NOMO-1 (cell line): ENCODE results near the gene TMEM182.

Experiments
- DNase-seq, 2 experiments: peaks; one replicate each; lab custom pipeline; 2025; ENCODE audit not compliant: unreplicated experiment in 2 of 2; lab: John Stamatoyannopoulos, UW

TMEM182 gene, protein sequence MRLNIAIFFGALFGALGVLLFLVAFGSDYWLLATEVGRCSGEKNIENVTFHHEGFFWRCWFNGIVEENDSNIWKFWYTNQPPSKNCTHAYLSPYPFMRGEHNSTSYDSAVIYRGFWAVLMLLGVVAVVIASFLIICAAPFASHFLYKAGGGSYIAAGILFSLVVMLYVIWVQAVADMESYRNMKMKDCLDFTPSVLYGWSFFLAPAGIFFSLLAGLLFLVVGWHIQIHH

DNA sequence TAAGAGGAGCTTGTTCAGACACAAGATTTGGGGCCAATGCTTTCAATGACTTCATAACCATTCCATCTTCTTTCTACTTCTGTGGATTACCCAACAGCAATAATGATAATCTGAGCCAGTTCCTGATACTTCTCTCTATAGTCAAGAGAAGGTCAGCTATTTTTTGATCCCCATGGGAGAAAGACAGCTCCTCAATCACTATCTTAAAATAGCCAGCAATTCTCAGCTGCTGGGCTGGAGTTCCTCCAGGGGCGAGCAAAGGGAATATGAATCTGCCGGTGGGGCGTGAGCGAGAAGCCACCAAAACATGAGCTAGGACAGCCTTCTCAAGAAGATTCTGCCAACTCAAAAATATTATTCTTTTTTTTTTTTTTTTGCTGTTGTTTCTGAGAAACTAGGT, at the start of gene TMEM182:
Gene TMEM182 (plus strand): TSS at position 269 of the 400 bp plus-strand sequence. CDS start 187 bp downstream, outside the sequence.
- no peak for DNase-seq

DNA sequence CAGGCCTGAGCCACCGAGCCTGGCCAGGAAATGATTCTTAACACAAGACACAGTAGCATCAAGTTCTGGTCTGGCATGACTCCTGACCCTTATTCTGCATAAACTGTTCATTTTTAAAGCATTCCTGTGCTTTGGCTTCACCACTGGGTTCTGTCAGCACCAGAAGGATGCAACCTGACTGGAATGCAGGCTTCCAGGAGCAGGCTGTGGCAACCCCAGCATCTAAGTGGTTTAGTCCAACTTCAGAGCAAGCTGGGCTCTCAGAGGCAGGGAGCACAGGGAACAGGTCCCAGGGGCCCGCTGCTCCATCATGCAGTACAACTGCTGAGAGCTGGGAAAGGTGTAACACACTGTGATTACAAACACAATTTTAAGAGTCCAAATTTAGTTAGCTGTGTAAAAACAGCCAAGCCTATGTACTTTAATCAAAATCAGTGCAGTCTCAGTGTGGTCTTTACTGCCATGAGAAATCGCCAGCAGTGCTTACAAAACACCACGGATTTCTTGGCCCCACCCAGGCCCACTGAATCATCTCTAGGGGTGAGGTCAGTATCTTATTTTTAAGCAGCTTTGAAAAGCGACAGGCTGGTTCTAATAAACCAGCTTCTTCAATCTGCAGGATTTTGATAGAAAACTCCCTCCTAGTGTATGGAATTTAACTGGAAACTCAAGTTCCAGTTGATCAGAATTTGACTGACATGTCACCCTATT, 44.4 kb upstream of the TMEM182 start:
- DNase-seq, result no peak

DNA sequence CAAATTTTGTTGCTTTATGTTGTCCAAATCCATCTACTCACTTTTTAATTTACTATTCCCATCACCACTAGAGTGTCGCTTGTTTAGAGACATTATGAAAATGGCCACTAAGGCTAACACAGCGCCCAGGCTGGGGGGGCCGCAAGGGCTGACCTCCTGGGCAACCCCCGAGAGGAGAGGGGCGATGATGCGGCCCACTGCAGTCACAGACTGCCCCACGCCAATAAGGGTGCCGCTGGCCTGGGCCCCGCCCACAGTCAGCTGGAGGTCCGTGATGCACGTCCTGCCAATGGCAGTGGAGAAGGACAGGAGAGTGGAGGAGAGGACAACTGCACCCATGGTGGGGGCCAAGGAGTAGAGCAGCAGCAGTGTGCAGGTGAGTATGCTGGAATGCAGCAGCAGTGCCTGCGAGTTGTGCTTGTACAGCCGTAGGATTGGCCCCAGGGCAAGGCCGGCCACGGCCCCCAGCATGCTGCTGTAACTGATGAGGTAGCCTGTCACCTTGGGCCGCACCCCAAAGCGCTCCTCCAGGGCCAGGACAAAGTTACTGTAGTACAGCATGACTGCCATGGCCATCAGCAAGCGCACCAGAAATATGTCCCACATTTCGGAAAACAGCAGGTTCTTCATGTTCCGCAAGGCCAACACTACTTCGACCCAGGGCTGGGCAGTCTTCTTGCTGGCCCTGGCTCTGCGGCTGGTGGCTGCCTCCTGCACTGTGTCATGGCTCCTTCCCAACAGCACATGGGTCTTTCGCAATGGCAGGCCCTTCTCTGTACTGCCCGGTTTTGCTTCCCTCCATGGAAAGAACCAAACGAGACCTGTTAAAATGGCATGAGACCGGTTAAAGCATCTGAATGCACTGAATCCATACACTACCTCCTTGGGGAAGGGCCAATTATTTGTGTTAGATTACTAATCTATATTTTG, 43.2 kb upstream of the TMEM182 start:
- DNase-seq, result no peak

DNA sequence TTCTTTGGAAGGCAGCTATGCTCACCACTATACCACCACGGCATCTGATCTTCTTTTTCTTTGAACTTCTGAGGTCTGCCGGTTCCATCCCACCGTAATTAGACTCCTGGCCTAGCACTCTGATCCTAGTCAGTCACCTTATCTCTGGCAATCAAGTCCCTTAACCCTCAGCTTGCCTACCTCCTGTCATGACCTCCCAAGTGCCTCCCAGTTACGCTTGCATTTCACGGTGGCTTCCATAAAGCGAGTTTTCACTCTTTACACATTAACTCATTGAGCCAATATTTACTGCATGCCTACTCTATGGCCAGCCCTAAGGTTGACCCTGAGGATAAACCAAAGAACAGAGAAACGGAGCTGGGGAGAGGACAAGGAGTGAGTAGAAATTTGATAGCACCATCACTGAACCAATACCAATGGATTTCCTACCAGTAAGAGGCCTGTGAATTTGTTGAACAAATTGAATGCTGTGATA, 37.8 kb upstream of the TMEM182 start:
- no peak for DNase-seq

DNA sequence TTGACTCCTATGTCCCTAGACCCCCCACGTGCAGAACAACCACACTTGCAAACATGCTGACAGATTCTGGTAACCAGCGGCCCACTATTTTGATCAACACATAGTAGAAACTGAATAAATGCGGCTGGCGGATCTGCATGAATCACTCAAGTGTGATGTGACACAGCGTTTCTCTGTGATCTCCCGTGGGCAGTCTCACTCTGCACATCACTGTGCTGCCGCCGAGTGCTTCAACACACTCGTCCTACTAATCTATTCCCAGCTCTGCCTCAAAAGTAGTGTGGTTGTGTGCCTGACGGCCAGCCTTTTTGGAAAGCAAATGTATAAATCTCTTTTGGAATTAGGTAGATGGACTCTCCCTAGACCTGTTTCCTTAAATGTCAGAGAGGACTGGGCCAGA, 37.3 kb upstream of the TMEM182 start:
- DNase-seq, result no peak

DNA sequence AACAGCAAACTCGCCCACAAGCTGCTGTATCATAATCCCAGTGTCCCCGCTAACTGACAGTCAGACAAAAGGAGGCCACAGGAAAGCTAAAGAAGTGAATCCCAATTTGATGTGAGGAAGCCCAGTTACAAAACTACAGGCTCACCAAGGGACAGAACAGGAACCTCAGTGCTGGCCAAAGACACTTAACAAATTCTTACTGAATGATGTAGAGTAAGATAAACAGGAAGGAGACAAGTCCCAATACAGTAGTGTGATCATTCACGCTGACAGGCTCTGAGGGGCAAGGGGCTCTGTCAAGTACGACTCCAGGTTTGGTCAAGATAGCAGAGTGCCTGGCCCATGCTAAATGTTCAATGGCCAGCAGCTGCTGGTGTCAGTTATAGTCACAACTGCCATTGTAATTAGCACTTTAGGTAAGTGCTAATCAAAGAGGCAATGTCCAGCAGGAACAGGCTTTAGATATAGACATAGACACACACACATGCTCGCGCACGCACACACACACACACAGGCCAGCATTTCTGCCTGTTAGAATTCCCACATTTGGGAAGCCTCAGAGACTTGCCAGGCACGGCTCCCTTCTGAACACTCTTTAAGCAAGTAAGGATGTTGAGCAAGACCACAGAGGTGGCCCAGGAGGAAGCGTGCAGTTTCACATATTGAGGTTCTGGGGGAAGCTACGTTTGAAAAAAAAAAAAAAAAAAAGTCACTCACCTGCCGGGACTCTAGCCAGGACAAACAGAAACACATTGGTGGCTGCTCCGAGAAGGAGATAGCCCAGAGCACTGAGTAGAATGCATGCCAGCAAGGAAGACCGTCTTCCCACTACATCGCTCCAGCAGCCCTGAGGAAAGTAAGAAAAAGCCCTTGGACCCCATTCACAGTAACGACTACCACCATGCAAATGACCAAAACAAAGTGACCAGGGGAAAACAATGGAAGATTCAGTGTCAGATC, 35.4 kb upstream of the TMEM182 start:
- peak in 1 of 2 experiments; percentile 21 for DNase-seq

DNA sequence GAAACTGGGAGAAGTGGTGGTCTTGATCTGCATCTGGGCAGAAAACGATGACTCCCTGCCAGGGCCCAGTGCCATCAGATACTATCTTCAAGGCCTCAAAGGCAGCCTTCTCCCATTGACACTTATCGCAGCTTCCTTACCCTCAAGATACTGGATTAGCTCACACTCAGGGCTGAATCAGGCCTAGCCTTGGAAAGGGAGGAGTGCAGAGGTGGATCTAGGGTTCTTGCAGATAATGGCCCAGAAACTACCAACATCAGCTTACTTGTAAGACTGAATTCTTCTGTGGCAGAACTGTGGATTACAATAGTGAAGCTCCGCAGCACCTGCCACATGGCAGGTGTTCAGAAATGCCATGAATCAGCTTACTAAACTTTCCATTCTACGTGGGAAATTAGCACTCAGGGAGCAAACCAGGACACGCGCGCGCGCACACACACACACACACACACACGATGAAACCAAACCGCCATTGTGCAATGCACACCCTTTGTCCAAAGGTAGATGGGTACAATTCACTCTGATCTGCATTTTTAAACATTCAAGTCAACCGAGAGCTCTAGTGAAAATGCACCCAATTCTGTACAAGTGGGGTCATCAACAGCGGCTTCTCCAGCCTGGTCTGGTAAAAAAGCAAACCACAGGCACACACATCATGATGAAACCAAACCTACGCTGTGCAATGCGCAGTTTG, 26.3 kb upstream of the TMEM182 start:
- peak; percentile 28 for DNase-seq

DNA sequence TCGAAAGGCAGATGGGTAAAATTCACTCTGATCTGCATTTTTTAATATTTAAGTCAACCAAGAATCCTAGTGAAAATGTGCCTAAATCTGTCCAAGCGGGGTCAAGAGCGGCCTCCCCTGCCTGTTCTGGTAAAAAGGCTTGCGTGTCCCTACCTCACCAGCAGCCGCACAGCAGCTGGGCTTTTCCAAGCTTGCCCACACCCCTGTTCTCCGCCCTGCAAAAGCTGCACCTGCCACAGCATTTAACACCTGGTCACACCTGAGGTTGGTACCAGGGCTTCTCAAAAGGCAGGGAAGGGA, 25.8 kb upstream of the TMEM182 start:
- peak in 1 of 2 experiments; percentile 36 for DNase-seq

DNA sequence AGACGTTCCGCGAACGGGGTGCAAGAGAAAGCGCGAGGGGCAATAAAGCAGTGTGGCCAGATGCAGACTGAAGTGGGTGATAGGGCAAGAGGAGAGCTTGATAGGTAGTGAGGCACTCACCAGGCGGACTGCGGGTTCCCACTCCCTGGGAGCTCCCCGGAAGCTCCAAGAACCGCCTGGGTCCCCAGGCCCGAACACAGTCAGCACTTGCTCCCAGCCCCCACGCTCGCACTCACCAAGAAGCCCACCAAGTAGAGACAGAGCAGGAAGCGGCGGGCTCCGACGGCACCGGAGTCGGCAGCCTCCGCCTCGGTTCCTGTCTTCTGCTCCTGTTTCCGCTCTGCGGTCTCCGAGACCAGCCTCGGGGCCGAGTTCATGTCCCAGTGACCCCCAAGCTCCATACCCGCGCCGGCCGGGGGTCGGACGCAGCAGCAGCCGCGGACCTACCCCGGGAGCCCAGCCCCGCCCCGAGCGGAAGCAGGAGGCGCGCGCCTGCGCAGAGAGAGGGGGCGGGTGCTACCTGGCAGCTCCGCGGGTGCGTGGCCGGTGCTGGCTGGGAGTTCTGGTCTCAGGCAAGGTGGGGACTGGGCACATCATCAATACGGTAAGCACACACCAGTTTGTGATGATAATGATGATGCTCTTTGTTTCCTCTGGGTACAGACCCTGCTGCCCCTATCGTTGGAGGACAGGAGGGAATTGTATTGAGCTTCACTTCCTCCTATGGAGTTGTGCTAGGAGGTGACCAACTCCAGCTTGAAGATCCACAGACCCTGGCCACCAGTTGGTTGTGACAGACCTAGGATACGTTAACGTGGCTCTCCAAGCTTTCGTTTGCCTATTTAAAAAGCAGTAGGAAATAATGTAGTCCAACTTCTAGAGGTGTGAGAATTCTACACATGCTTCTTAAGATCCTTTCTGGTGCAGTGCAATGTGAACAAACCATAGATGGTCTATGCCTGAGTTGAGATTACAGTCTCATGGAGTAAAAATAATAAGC, 25.1 kb upstream of the TMEM182 start:
- DNase-seq, result peak; percentile 59 to 65

DNA sequence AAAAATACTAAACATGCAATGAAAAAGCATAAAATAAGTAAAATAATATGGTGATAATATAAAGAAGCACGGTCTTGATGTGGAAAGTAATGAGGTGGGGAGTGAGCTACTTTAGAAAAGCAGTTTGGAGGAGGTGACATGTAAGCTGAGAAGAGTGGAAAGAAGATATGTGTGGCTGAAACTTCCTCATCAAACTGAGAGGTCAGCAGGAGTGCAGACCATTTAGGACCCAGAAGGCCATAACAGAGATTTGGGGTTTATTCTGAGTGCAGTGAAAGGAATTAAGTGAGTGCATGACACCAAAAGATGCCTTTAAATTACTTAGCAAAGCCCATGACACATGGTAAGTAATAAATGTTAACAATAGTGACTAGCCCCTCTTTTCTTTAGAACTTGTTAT, 24.4 kb upstream of the TMEM182 start:
- DNase-seq, result no peak

DNA sequence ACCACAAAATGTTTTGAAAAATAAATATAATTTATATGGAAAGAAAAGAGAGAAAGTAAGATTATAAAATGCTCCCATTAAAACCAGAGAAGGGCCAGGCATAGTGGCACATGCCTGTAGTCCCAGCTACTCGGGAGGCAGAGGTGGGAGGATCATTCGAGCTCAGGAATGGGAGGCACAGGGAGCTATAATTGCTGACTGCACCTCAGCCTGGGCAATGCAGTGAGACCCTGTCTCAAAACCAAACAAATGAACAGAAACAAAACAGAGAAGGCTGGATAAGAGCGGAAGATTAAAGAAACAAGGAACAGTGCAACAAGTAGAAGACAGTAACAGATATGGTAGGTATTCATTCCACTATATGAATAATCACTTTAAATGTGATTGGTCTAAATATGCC, 18.6 kb upstream of the TMEM182 start:
- no peak for DNase-seq

DNA sequence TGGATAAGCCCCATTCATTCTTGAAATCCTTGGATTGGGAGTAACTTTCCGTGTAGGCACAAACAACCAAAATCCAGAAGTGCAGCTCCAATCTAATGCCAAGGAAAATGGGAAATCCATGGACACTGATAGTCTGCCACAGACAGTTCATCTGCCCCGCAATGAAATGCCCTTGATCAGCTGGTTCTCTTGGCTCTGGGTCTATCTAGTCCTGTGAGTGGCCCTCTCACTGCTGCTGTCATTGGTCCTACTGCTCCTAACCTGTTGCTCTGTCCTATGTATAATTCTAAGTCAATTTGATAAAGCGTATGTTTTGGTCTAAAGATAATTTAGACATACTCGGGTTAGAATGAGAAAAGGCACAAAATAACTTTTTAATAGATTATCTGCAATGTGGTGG, 13.7 kb upstream of the TMEM182 start:
- DNase-seq, result no peak

DNA sequence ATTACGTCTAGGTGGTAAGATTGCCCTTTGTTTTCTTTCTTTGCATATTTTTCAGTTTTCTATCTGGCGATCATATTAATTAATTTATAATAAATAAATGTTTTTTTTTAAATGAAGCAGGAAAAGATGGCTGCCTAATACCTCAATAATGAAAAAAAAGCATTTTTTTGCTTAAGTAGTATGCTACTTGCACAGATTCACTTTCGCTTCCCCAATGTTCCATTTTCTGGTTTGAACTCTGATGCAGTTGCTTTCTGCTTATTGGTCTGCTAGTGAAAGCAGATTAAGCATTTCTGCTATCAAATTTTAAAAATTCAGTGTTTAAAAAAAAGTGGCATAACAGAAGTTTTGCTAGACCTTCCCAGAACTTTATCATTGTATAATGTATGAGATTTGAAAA, 11.9 kb upstream of the TMEM182 start:
- no peak for DNase-seq

DNA sequence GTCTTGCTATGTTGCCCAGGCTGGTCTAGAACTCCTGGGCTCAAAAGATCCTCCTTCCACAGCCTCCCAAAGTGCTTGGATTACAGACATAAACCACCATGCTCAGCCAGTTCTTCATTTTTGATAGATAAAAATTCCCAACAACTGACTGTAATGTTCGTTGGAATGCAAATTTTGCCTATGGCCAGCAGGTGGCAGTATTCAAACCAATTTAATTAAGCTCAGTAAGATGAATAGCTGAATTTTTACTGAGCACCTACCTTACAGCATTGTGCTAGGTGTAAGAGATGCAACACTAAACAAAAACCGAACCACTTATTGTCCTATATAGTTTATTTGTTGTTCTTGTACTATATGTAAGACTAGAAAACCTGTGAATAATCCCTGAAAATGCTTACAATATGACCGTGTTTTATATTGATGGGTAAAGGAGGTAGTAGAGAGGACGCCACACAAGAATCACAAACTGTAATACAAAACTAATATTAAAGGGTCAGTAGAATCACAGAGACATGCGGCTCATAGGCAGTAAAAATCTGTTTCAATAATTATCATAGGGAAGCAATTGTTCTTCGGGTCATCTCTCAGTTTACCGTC, 8.2 kb upstream of the TMEM182 start:
- peak; percentile 7 to 51 for DNase-seq

DNA sequence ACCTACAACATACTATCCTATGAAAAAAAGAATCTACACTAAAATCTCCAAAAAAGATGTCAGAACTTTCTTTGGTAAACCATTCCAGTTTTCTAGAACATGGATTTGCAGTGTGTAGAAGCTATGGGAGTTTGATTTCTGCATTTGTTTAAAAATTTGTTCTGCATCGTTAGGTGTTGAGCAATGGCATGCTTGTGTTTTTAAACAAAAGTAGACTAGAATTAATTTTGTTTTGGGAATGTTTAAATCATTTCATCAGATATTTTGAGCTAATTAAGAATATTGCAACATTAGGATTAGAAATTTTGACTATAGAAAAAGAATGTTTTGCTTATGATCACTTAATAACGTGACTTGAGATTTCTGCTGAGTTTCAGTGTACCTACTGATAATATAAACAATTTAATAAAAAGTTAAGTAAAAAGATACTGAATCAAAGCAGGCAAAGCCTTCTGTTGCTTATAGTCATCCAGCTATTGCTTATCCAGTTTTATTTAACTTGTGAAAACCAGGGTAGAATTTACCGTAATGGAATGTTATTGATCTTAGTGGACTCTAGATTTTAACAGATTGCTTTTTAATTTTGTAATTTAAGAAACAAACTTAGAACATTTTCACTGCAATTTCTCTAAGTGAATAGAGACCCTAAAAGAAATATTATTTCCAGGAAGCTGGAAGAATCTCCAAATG, 7.2 kb upstream of the TMEM182 start:
- no peak for DNase-seq

DNA sequence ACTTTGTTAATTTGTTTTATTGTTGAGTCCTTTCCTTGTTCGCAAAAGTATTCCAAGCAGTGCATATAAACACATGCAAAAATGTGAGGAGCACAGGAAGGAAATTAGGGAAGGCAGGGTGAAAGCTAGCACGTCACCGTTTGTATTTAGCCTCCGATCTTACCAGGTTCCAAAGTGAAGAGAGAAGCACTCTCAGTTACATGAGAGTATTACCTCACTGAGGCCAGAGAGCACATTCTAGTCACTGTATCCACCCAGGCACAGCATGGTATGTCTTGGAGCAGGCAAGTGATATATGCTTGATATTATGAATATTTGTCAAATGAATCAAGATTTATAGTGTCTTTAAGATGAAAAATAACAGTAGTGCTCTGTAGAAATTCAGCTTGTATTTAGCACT, 6.5 kb upstream of the TMEM182 start:
- no peak for DNase-seq

DNA sequence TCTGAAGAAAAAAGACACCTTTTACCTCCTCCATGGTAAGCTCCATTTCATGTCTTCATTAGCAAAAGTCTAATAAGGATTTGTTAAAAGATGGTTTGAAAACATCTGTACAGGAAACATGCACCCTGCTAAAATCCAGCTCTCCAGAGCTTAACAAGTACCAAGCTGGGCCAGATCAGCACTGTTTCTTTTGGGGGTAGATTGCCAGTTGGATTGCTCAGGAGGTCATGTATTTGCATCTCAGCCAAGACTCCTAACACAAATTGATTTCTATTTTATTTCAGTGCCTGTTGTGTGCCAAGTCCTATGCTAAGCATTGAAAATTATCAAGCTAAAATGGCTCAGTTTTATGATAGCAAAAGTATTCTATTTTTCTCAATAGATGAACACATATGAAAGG, 3.4 kb upstream of the TMEM182 start:
- DNase-seq, result no peak

DNA sequence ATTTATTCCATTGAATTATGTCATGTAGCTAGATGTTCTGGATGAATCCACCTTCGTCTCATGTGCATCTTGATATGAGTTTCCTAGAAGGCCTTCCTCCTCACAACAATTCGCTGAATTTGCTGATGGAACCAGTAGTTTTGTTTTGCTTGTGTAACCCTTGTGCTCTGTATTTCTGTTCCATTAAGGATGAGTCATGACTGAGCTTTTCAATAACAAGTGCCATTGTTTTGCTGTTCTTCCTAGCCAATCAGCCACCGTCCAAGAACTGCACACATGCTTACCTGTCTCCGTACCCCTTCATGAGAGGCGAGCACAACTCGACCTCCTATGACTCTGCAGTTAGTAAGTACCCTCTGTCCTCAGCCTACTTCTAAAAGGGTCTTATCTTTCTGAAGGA, 2.3 kb downstream of the TMEM182 start:
- no peak for DNase-seq
